ENCODE data around the gene OSTC. TPM values are rescaled to one million over a fixed set of nuclear protein-coding genes. Genes with fewer than 3 reads are reported as not detected.
A peak's percentile ranks its signal among the peaks of the same experiment; 100 is the strongest.

OSTC gene
- total and polyA plus RNA-seq, 2 experiments from 2014 or later = 319 to 637 TPM

GRCh38 chr4:108694423-108694822 is 44.0 kb downstream of the OSTC start:
- Histone ChIP-seq H3K79me2 (ENCODE audit: insufficient read depth) (no peaks in the 10 kb centered on the region), H4K20me1 (ENCODE audit: insufficient read depth) (no peaks in the 10 kb centered on the region), H3K9ac (no peak overlapping the region), H3K9me2 (ENCODE audit: insufficient read depth) (no peaks in the 10 kb centered on the region), H3K4me2 (ENCODE audit: unreplicated experiment) (no peak overlapping the region), H3K27ac (no peak overlapping the region), H2AFZ (no peak overlapping the region), H3K27me3 (replicated peaks; ENCODE audit: insufficient read depth) (no peaks in the 10 kb centered on the region), H3K4me1 (ENCODE audit: insufficient read depth) (no peaks in the 10 kb centered on the region), H3F3A (ENCODE audit: insufficient read depth) (no peaks in the 10 kb centered on the region), H3K4me3 (no peak overlapping the region), H3K36me3 (ENCODE audit: low read depth) (no peaks in the 10 kb centered on the region), H3K9me3 (ENCODE audit: low read depth) (no peaks in the 10 kb centered on the region)
- WGBS, 2 experiments (ENCODE audit: low coverage in 1 of 2, low lambda C conversion rate in 2 of 2, missing lambda C conversion rate in 2 of 2) = 84 to 86% methylated on average over 3 of the region's 3 CpGs
- DNase-seq = no peak
- TF ChIP-seq EZH2 (IDR thresholded peaks at IDR 0.05; ENCODE audit: insufficient read depth, poor library complexity, severe bottlenecking) (no peak), EZH2phosphoT487 (IDR thresholded peaks at IDR 0.05; ENCODE audit: insufficient read depth, low read depth) (no peak)
- in situ Hi-C loops (cut with MboI) = no loop called here

GRCh38 chr4:108695062-108695461 is 44.7 kb downstream of the OSTC start:
- H4K20me1 ChIP-seq (ENCODE audit: insufficient read depth) = no peaks in the 10 kb centered on the region
- no peak for TF ChIP-seq EZH2phosphoT487 (IDR thresholded peaks at IDR 0.05; ENCODE audit: insufficient read depth, low read depth)
- TF ChIP-seq EZH2 (IDR thresholded peaks at IDR 0.05; ENCODE audit: insufficient read depth, poor library complexity, severe bottlenecking) = no peak
- in situ Hi-C loops (cut with MboI) = no loop called here

GRCh38 chr4:108696160-108696559 is 45.8 kb downstream of the OSTC start:
- TF ChIP-seq EZH2phosphoT487 (IDR thresholded peaks at IDR 0.05; ENCODE audit: insufficient read depth, low read depth) (no peak), EZH2 (IDR thresholded peaks at IDR 0.05; ENCODE audit: insufficient read depth, poor library complexity, severe bottlenecking) (no peak)
- Histone ChIP-seq H4K20me1 (ENCODE audit: insufficient read depth) (no peaks in the 10 kb centered on the region), H3K9ac (no peak overlapping the region), H3K4me1 (ENCODE audit: insufficient read depth) (peaks cover 14% of the 10 kb centered on the region; the same call in 1 of the 2 replicates), H3F3A (ENCODE audit: insufficient read depth) (no peaks in the 10 kb centered on the region), H3K36me3 (ENCODE audit: low read depth) (no peaks in the 10 kb centered on the region), H2AFZ (no peak overlapping the region), H3K27ac (no peak overlapping the region), H3K79me2 (ENCODE audit: insufficient read depth) (no peaks in the 10 kb centered on the region), H3K9me2 (ENCODE audit: insufficient read depth) (no peaks in the 10 kb centered on the region), H3K4me2 (ENCODE audit: unreplicated experiment) (no peak overlapping the region), H3K27me3 (replicated peaks; ENCODE audit: insufficient read depth) (no peaks in the 10 kb centered on the region), H3K4me3 (no peak overlapping the region), H3K9me3 (ENCODE audit: low read depth) (no peaks in the 10 kb centered on the region)
- no peak for DNase-seq
- 66 to 67% methylated on average over 3 of the region's 3 CpGs for WGBS, 2 experiments (ENCODE audit: low coverage in 1 of 2, low lambda C conversion rate in 2 of 2, missing lambda C conversion rate in 2 of 2)
- in situ Hi-C loops (cut with MboI) = no loop called here

More at GRCh38 chr4:108695062-108695461, 44.7 kb downstream of the OSTC start:
- Histone ChIP-seq H3K36me3 (ENCODE audit: low read depth) (no peaks in the 10 kb centered on the region), H3K4me3 (no peak overlapping the region), H3F3A (ENCODE audit: insufficient read depth) (no peaks in the 10 kb centered on the region), H3K9me3 (ENCODE audit: low read depth) (no peaks in the 10 kb centered on the region), H3K4me2 (ENCODE audit: unreplicated experiment) (no peak overlapping the region), H3K79me2 (ENCODE audit: insufficient read depth) (no peaks in the 10 kb centered on the region), H3K9me2 (ENCODE audit: insufficient read depth) (no peaks in the 10 kb centered on the region), H3K27me3 (replicated peaks; ENCODE audit: insufficient read depth) (no peaks in the 10 kb centered on the region), H3K9ac (no peak overlapping the region), H3K27ac (no peak overlapping the region), H2AFZ (no peak overlapping the region), H3K4me1 (ENCODE audit: insufficient read depth) (0 out of 2 replicates have a peak, but pooled peaks cover 6% of the 10 kb centered on the region)
- no peak for DNase-seq
- WGBS, 2 experiments (ENCODE audit: low coverage in 1 of 2, low lambda C conversion rate in 2 of 2, missing lambda C conversion rate in 2 of 2) = 87 to 90% methylated on average over 1 of the region's 1 CpG

GRCh38 chr4:108700081-108700757 is 49.8 kb downstream of the OSTC start:
- in situ Hi-C loops (cut with MboI) = no loop called here
- Histone ChIP-seq H3K27me3 (replicated peaks; ENCODE audit: insufficient read depth) (no peaks in the 10 kb centered on the region), H3K9me3 (ENCODE audit: low read depth) (no peaks in the 10 kb centered on the region), H2AFZ (no peak overlapping the region), H3K9ac (no peak overlapping the region), H3K9me2 (ENCODE audit: insufficient read depth) (no peaks in the 10 kb centered on the region), H3K4me3 (no peak overlapping the region), H4K20me1 (ENCODE audit: insufficient read depth) (no peaks in the 10 kb centered on the region), H3K36me3 (ENCODE audit: low read depth) (no peaks in the 10 kb centered on the region), H3F3A (ENCODE audit: insufficient read depth) (no peaks in the 10 kb centered on the region), H3K4me2 (ENCODE audit: unreplicated experiment) (no peak overlapping the region), H3K79me2 (ENCODE audit: insufficient read depth) (no peaks in the 10 kb centered on the region), H3K4me1 (ENCODE audit: insufficient read depth) (peaks cover 14% of the 10 kb centered on the region; the same call in 1 of the 2 replicates), H3K27ac (no peak overlapping the region)
- DNase-seq = peak; percentile 45
- no peak for TF ChIP-seq EZH2phosphoT487 (IDR thresholded peaks at IDR 0.05; ENCODE audit: insufficient read depth, low read depth)
- TF ChIP-seq EZH2 (IDR thresholded peaks at IDR 0.05; ENCODE audit: insufficient read depth, poor library complexity, severe bottlenecking) = no peak
- WGBS, 2 experiments (ENCODE audit: low coverage in 1 of 2, low lambda C conversion rate in 2 of 2, missing lambda C conversion rate in 2 of 2) = 0 to 2% methylated on average over 1 of the region's 1 CpG

Measured in GM23248 (cell line).